ENCODE results near the gene ZNF469. TPM values are rescaled to one million over a fixed set of nuclear protein-coding genes. Genes with fewer than 3 reads are reported as not detected.

ZNF469 gene
- total RNA-seq, 4 donors from 2014 or later = 0.96 to 4.8 (median 2.1) TPM

- WGBS, 2 donors (ENCODE audit: low coverage in 1 of 2) = 94% methylated on average over 7 of the region's 15 CpGs; no CpG with 5 or more reads in 1 of the 2 donors
- Histone ChIP-seq H3K4me3 (no peak overlapping the region), H3K27ac (no peak overlapping the region), H3K4me1 (no peaks in the 10 kb centered on the region), H3K36me3 (no peaks in the 10 kb centered on the region), H3K27me3 (peaks cover 19% of the 10 kb centered on the region), H3K9me3 (no peaks in the 10 kb centered on the region)
- ATAC-seq = no peak
- TF ChIP-seq EP300 (IDR thresholded peaks at IDR 0.05) (no peak), CTCF (IDR thresholded peaks at IDR 0.05) (no peak), POLR2AphosphoS5 (IDR thresholded peaks at IDR 0.05) (no peak), POLR2A (IDR thresholded peaks at IDR 0.05) (no peak)
Measured at GRCh38 chr16:88370365-88370764, 12.4 kb upstream of the ZNF469 start.

GRCh38 chr16:88372522-88372921 lies 10.2 kb upstream of the ZNF469 start:
- WGBS, 2 donors (ENCODE audit: low coverage in 1 of 2) = 94 to 100% methylated on average over 2 of the region's 2 CpGs

GRCh38 chr16:88373211-88373610 lies 9.5 kb upstream of the ZNF469 start:
- peaks cover 13% of the 10 kb centered on the region for H3K27me3 ChIP-seq
- ATAC-seq = no peak
- no peak for TF ChIP-seq EP300 (IDR thresholded peaks at IDR 0.05)
- TF ChIP-seq POLR2A (IDR thresholded peaks at IDR 0.05) = no peak
- no peak for TF ChIP-seq POLR2AphosphoS5 (IDR thresholded peaks at IDR 0.05)
- TF ChIP-seq CTCF (IDR thresholded peaks at IDR 0.05) = no peak
- no peaks in the 10 kb centered on the region for H3K9me3 ChIP-seq
- H3K4me3 ChIP-seq = no peak overlapping the region
- H3K4me1 ChIP-seq = no peaks in the 10 kb centered on the region
- WGBS, 2 donors (ENCODE audit: low coverage in 1 of 2) = 100% methylated on average over 2 of the region's 2 CpGs; no CpG with 5 or more reads in 1 of the 2 donors
- H3K27ac ChIP-seq = no peak overlapping the region
- H3K36me3 ChIP-seq = no peaks in the 10 kb centered on the region

More at GRCh38 chr16:88372522-88372921, 10.2 kb upstream of the ZNF469 start:
- Histone ChIP-seq H3K27ac (no peak overlapping the region), H3K36me3 (no peaks in the 10 kb centered on the region), H3K27me3 (peaks cover 20% of the 10 kb centered on the region), H3K4me1 (no peaks in the 10 kb centered on the region), H3K4me3 (no peak overlapping the region), H3K9me3 (no peaks in the 10 kb centered on the region)
- no peak for ATAC-seq
- TF ChIP-seq POLR2A (IDR thresholded peaks at IDR 0.05) = no peak
- TF ChIP-seq CTCF (IDR thresholded peaks at IDR 0.05) = no peak
- TF ChIP-seq POLR2AphosphoS5 (IDR thresholded peaks at IDR 0.05) = no peak
- TF ChIP-seq EP300 (IDR thresholded peaks at IDR 0.05) = no peak

- H3K36me3 ChIP-seq = no peaks in the 10 kb centered on the region
- no peaks in the 10 kb centered on the region for H3K4me1 ChIP-seq
- 88 to 92% methylated on average over 4 to 5 of the region's 5 CpGs for WGBS, 2 donors (ENCODE audit: low coverage in 1 of 2)
- no peak for ATAC-seq
- no peak overlapping the region for H3K4me3 ChIP-seq
- peaks cover 14% of the 10 kb centered on the region for H3K27me3 ChIP-seq
- no peak overlapping the region for H3K27ac ChIP-seq
- H3K9me3 ChIP-seq = no peaks in the 10 kb centered on the region
- no peak for TF ChIP-seq CTCF (IDR thresholded peaks at IDR 0.05)
- no peak for TF ChIP-seq POLR2AphosphoS5 (IDR thresholded peaks at IDR 0.05)
- no peak for TF ChIP-seq POLR2A (IDR thresholded peaks at IDR 0.05)
- TF ChIP-seq EP300 (IDR thresholded peaks at IDR 0.05) = no peak
Measured at GRCh38 chr16:88373927-88374492, 8.7 kb upstream of the ZNF469 start.

GRCh38 chr16:88374736-88375135 lies 8.0 kb upstream of the ZNF469 start:
- Histone ChIP-seq H3K4me1 (no peaks in the 10 kb centered on the region), H3K36me3 (no peaks in the 10 kb centered on the region), H3K27ac (no peak overlapping the region), H3K27me3 (peaks cover 18% of the 10 kb centered on the region), H3K4me3 (no peak overlapping the region), H3K9me3 (no peaks in the 10 kb centered on the region)
- 100% methylated on average over 2 of the region's 22 CpGs; no CpG with 5 or more reads in 1 of the 2 donors for WGBS, 2 donors (ENCODE audit: low coverage in 1 of 2)
- no peak for ATAC-seq
- no peak for TF ChIP-seq EP300 (IDR thresholded peaks at IDR 0.05)
- no peak for TF ChIP-seq POLR2A (IDR thresholded peaks at IDR 0.05)
- TF ChIP-seq POLR2AphosphoS5 (IDR thresholded peaks at IDR 0.05) = no peak
- TF ChIP-seq CTCF (IDR thresholded peaks at IDR 0.05) = no peak

All from gastroesophageal sphincter (tissue), 4 donors.